CD14-positive monocyte (primary cell): Measurements from ENCODE around the gene GSKIP. TPM values are rescaled to one million over a fixed set of nuclear protein-coding genes. Genes with fewer than 3 reads are reported as not detected.

Experiments
- DNase-seq, 3 donors: peaks; one replicate each; pipeline ENCODE4 v3.0.0-alpha.2; 2011 to 2022
- H2AFZ ChIP-seq: 2 replicates; pipeline ENCODE4 v1.6.0; 2012; ENCODE audit warnings: mild to moderate bottlenecking, low read depth, low read length, inconsistent platforms; ENCODE audit not compliant: insufficient read depth, poor library complexity, severe bottlenecking
- H3K27ac ChIP-seq, 2 donors: 1 replicate in 1 of 2; 2 replicates in 1 of 2; pipeline ENCODE4 v1.5.1; 2012 to 2013; ENCODE audit warnings: low read length in 2 of 2, control low read depth in 1 of 2, inconsistent platforms in 1 of 2, low read depth in 1 of 2, mild to moderate bottlenecking in 1 of 2
- H3K27me3 ChIP-seq, 2 donors: one replicate each; pipeline versions ENCODE4 v1.6.0 to v1.6.1; 2011 to 2013; ENCODE audit warnings: low read length in 2 of 2; ENCODE audit not compliant: control insufficient read depth in 2 of 2, insufficient read depth in 2 of 2
- H3K36me3 ChIP-seq, 2 donors: replicated peaks in 1 of 2; 1 replicate in 1 of 2; 2 replicates in 1 of 2; pipeline versions ENCODE4 v1.5.1 to v1.6.1; 2012 to 2013; ENCODE audit warnings: low read length in 2 of 2, control low read depth in 1 of 2, inconsistent platforms in 1 of 2, mild to moderate bottlenecking in 1 of 2; ENCODE audit not compliant: insufficient read depth in 2 of 2, control insufficient read depth in 1 of 2
- H3K4me1 ChIP-seq, 2 donors: 1 replicate in 1 of 2; 2 replicates in 1 of 2; pipeline versions ENCODE4 v1.5.1 to v1.6.1; 2012 to 2013; ENCODE audit warnings: low read length in 2 of 2, control low read depth in 1 of 2, inconsistent platforms in 1 of 2, mild to moderate bottlenecking in 1 of 2, moderate library complexity in 1 of 2; ENCODE audit not compliant: insufficient read depth in 2 of 2, control insufficient read depth in 1 of 2
- H3K4me2 ChIP-seq: replicated peaks from 2 replicates; pipeline ENCODE3; 2012; ENCODE audit warnings: low read length, moderate library complexity, mild to moderate bottlenecking; ENCODE audit not compliant: poor library complexity, severe bottlenecking; ENCODE audit errors: extremely low read depth
- H3K4me3 ChIP-seq, 3 experiments: fragments of 200-600 bp in 1 of 3; sonication (generic) in 1 of 3; replicated peaks in 1 of 3; 1 replicate in 2 of 3; 2 replicates in 1 of 3; pipeline ENCODE4 v1.5.1; 2011 to 2013; ENCODE audit warnings: low read length in 3 of 3, mild to moderate bottlenecking in 3 of 3, control low read depth in 2 of 3, low read depth in 2 of 3, inconsistent platforms in 1 of 3, moderate library complexity in 1 of 3
- H3K79me2 ChIP-seq: 2 replicates; pipeline ENCODE4 v1.6.0; 2012; ENCODE audit warnings: mild to moderate bottlenecking, control low read depth, inconsistent platforms, low read length, moderate library complexity; ENCODE audit not compliant: insufficient read depth
- H3K9ac ChIP-seq: 2 replicates; pipeline ENCODE4 v1.6.0; 2017; ENCODE audit warnings: low read length, mild to moderate bottlenecking; ENCODE audit not compliant: insufficient read depth, poor library complexity, severe bottlenecking
- H3K9me3 ChIP-seq, 2 donors: replicated peaks in 1 of 2; 1 replicate in 1 of 2; 2 replicates in 1 of 2; pipeline versions ENCODE4 v1.5.1 to v1.6.1; 2012 to 2013; ENCODE audit warnings: low read length in 2 of 2, control low read depth in 1 of 2; ENCODE audit not compliant: control insufficient read depth in 1 of 2, insufficient read depth in 1 of 2
- H4K20me1 ChIP-seq: 2 replicates; pipeline ENCODE4 v1.6.0; 2012; ENCODE audit warnings: mild to moderate bottlenecking, low read length, control low read depth, moderate library complexity; ENCODE audit not compliant: insufficient read depth
- H3K27ac Mint-ChIP-seq, 7 donors: one replicate each; pipeline ENCODE4 v1.8.0; 2020; ENCODE audit warnings: mild to moderate bottlenecking in 7 of 7, mixed read lengths in 7 of 7, moderate library complexity in 6 of 7, inconsistent platforms in 2 of 7
- H3K27me3 Mint-ChIP-seq, 3 donors: one replicate each; pipeline ENCODE4 v1.8.0; 2021 to 2022; ENCODE audit warnings: low read depth in 3 of 3, mild to moderate bottlenecking in 3 of 3, mixed read lengths in 3 of 3, moderate library complexity in 3 of 3, inconsistent platforms in 1 of 3
- H3K36me3 Mint-ChIP-seq, 2 donors: one replicate each; pipeline ENCODE4 v1.8.0; 2020; ENCODE audit warnings: mixed read lengths in 2 of 2, inconsistent platforms in 1 of 2, mild to moderate bottlenecking in 1 of 2
- H3K4me1 Mint-ChIP-seq: one replicate; pipeline ENCODE4 v1.8.0; 2020; ENCODE audit warnings: mild to moderate bottlenecking, mixed read lengths
- H3K4me3 Mint-ChIP-seq, 2 donors: one replicate each; pipeline ENCODE4 v1.8.0; 2020; ENCODE audit warnings: mild to moderate bottlenecking in 2 of 2, mixed read lengths in 2 of 2, moderate library complexity in 1 of 2
- H3K9me3 Mint-ChIP-seq, 7 donors: one replicate each; pipeline ENCODE4 v1.8.0; 2020 to 2022; ENCODE audit warnings: mixed read lengths in 7 of 7, mild to moderate bottlenecking in 6 of 7, moderate library complexity in 6 of 7, inconsistent platforms in 2 of 7
- WGBS: methylation state at CpG from one replicate; pipeline ENCODE4 v1.1.5; 2013; ENCODE audit warnings: missing lambda C conversion rate; ENCODE audit not compliant: insufficient coverage; 5-methylcytosine and 5-hydroxymethylcytosine counted together
- intact Hi-C, 2 donors: fragments of 100-400 bp; cut with micrococcal nuclease; formaldehyde crosslinking; loops; one replicate each; pipeline versions ENCODE4 v1.15.0 to v1.15.1; 2023
- polyA plus RNA-seq, 3 donors: library from polyadenylated mRNA; depleted of rRNA in 1 of 3; unstranded in 2 of 3; stranded (reverse) in 1 of 3; fragments of 300-500 nt in 2 of 3; fragments of >200 nt in 1 of 3; fragmentation: Illumina TruSeq in 2 of 3; gene quantifications; 1 replicate in 2 of 3; 2 replicates in 1 of 3; pipeline ENCODE4 v1.2.3, GENCODE V29; 2012 to 2021
- TF ChIP-seq, protein P1 (sequence below): fragments of 200-600 bp; IDR thresholded peaks from one replicate; pipeline ENCODE4 v1.8.0; 2022; ENCODE audit warnings: antibody characterized with exemption, mild to moderate bottlenecking

GSKIP gene
- polyA plus RNA-seq, 3 donors, result 3.1 to 24.7 (median 20.7) TPM

DNA sequence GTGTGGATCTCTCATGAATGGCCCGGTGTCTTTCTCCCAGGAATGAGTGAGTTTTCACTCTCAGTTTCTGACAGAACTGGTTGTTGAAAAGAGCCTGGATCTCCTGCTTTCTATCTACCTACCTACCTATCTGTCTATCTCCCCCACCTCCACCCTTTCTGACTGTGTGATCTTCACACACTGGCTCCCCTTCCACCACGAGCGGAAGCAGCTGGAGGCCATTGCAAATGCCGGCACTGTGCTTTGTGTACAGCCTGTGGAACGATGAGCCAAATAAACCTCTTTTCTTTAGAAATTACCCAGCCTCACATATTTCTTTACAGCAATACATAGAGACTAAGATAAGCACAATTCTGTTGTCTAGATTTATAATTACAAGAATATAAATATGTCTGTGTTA lies 7.2 kb downstream of the GSKIP start:
- WGBS, result 100% methylated on average over 2 of the region's 5 CpGs
- Histone ChIP-seq H3K4me3 (no peak overlapping the region), H4K20me1 (peaks cover 9% of the 10 kb centered on the region), H3K9ac (no peak overlapping the region), H3K27ac (no peak overlapping the region), H3K9me3 (no peaks in the 10 kb centered on the region), H3K27me3 (no peaks in the 10 kb centered on the region), H3K36me3 (no peaks in the 10 kb centered on the region), H3K79me2 (peaks cover 27% of the 10 kb centered on the region), H3K4me2 (no peak overlapping the region), H2AFZ (no peak overlapping the region), H3K4me1 (no peaks in the 10 kb centered on the region)
- DNase-seq, result no peak
- no peak overlapping the region for H3K27ac Mint-ChIP-seq
- peaks cover 0 to 7% (median 2%) of the 10 kb centered on the region in 7 donors for H3K9me3 Mint-ChIP-seq
- TF ChIP-seq, protein P1, sequence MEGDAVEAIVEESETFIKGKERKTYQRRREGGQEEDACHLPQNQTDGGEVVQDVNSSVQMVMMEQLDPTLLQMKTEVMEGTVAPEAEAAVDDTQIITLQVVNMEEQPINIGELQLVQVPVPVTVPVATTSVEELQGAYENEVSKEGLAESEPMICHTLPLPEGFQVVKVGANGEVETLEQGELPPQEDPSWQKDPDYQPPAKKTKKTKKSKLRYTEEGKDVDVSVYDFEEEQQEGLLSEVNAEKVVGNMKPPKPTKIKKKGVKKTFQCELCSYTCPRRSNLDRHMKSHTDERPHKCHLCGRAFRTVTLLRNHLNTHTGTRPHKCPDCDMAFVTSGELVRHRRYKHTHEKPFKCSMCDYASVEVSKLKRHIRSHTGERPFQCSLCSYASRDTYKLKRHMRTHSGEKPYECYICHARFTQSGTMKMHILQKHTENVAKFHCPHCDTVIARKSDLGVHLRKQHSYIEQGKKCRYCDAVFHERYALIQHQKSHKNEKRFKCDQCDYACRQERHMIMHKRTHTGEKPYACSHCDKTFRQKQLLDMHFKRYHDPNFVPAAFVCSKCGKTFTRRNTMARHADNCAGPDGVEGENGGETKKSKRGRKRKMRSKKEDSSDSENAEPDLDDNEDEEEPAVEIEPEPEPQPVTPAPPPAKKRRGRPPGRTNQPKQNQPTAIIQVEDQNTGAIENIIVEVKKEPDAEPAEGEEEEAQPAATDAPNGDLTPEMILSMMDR, result no peak
- intact Hi-C loops, result no loop called here
- H3K27me3 Mint-ChIP-seq, result no peaks in the 10 kb centered on the region
- no peak overlapping the region for H3K4me3 Mint-ChIP-seq
- peaks cover 3% of the 10 kb centered on the region for H3K4me1 Mint-ChIP-seq
- H3K36me3 Mint-ChIP-seq, result peaks cover 2 to 4% of the 10 kb centered on the region in 2 donors

DNA sequence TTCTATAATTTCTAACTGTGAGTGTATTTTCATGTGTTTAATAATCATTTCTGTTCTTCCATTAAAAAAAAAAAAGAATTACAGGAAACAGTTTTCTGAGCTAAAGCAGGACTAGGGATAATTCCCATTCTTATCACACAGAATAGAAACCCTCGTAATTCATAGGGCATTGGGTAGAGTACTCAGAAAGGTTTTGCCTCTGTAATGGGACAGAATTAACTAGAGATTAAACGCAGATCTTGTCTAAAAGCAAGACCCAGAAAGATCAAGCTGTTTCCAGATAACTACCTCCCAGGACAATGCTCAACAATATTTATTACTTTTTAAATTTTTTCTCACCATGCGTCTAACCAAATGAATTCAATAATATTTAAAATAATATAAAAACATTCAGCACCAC lies 10.2 kb downstream of the GSKIP start:
- Histone ChIP-seq H4K20me1 (peaks cover 6% of the 10 kb centered on the region), H3K79me2 (peaks cover 22% of the 10 kb centered on the region), H3K4me1 (no peaks in the 10 kb centered on the region), H3K9me3 (no peaks in the 10 kb centered on the region), H3K4me3 (no peak overlapping the region), H3K27ac (no peak overlapping the region), H3K36me3 (no peaks in the 10 kb centered on the region), H3K4me2 (no peak overlapping the region), H3K9ac (no peak overlapping the region), H3K27me3 (no peaks in the 10 kb centered on the region), H2AFZ (no peak overlapping the region)
- H3K36me3 Mint-ChIP-seq, result peaks cover 2 to 4% of the 10 kb centered on the region in 2 donors
- peaks cover 0 to 5% (median 2%) of the 10 kb centered on the region in 7 donors for H3K9me3 Mint-ChIP-seq
- H3K4me3 Mint-ChIP-seq, result no peak overlapping the region
- no peak for DNase-seq
- H3K27ac Mint-ChIP-seq, result no peak overlapping the region
- TF ChIP-seq, protein P1, result no peak
- intact Hi-C loops, result no loop called here
- peaks cover 3% of the 10 kb centered on the region for H3K4me1 Mint-ChIP-seq
- 100% methylated on average over 1 of the region's 3 CpGs for WGBS
- H3K27me3 Mint-ChIP-seq, result peaks cover 0 to 2% (median 0%) of the 10 kb centered on the region in 3 donors
